Loucy (cell line): ENCODE measurements around the gene MYD88.

ENCODE experiments used
- H2AFZ ChIP-seq: fragments of 200-600 bp; sonication (generic); 2 replicates; pipeline ENCODE4 v1.6.0; 2016; ENCODE audit warnings: antibody characterized with exemption, mild to moderate bottlenecking, low read length, moderate library complexity
- H3F3A ChIP-seq: fragments of 200-600 bp; 2 replicates; pipeline ENCODE4 v1.6.0; 2016; ENCODE audit warnings: antibody characterized with exemption, low read depth, mild to moderate bottlenecking
- H3K27me3 ChIP-seq: fragments of 200-600 bp; sonication (generic); 2 replicates; pipeline ENCODE4 v1.6.1; 2014; ENCODE audit warnings: low read length, mild to moderate bottlenecking; ENCODE audit not compliant: insufficient read depth, poor library complexity, severe bottlenecking
- H3K36me3 ChIP-seq: fragments of 200-600 bp; sonication (generic); 2 replicates; pipeline ENCODE4 v1.6.1; 2016; ENCODE audit warnings: low read length; ENCODE audit not compliant: insufficient read depth
- H3K4me1 ChIP-seq: fragments of 200-600 bp; sonication (generic); 2 replicates; pipeline ENCODE4 v1.5.1; 2014; ENCODE audit warnings: low read length, mild to moderate bottlenecking; ENCODE audit not compliant: insufficient read depth, poor library complexity, severe bottlenecking
- H3K4me2 ChIP-seq: fragments of 200-600 bp; sonication (generic); 2 replicates; pipeline ENCODE4 v1.6.0; 2014; ENCODE audit warnings: antibody characterized with exemption, low read length, low read depth, mild to moderate bottlenecking; ENCODE audit not compliant: poor library complexity, severe bottlenecking
- H3K4me3 ChIP-seq: fragments of 200-600 bp; sonication (generic); 2 replicates; pipeline ENCODE4 v1.5.1; 2014; ENCODE audit warnings: low read length, mild to moderate bottlenecking, mixed read lengths; ENCODE audit not compliant: poor library complexity, severe bottlenecking
- H3K79me2 ChIP-seq: fragments of 200-600 bp; sonication (generic); 2 replicates; pipeline ENCODE4 v1.6.1; 2014; ENCODE audit warnings: low read length; ENCODE audit not compliant: insufficient read depth
- H3K9ac ChIP-seq: fragments of 200-600 bp; sonication (generic); 2 replicates; pipeline ENCODE4 v1.6.0; 2014; ENCODE audit warnings: mild to moderate bottlenecking, low read depth, low read length, moderate library complexity; ENCODE audit not compliant: poor library complexity, severe bottlenecking
- H3K9me2 ChIP-seq: fragments of 200-600 bp; sonication (generic); replicated peaks from 2 replicates; pipeline ENCODE4 v1.6.1; 2016; ENCODE audit warnings: low read depth, low read length, mixed read lengths
- H3K9me3 ChIP-seq: fragments of 200-600 bp; sonication (generic); 2 replicates; pipeline ENCODE4 v1.6.1; 2014; ENCODE audit warnings: mild to moderate bottlenecking, antibody characterized with exemption, low read length, low read depth; ENCODE audit not compliant: insufficient read depth
- H4K20me1 ChIP-seq: fragments of 200-600 bp; sonication (generic); 2 replicates; pipeline ENCODE4 v1.6.0; 2014; ENCODE audit warnings: antibody characterized with exemption, low read length, mild to moderate bottlenecking; ENCODE audit not compliant: insufficient read depth, poor library complexity, severe bottlenecking
- CTCF ChIP-seq: fragments of 200-600 bp; sonication (generic); conservative IDR thresholded peaks from 2 replicates; pipeline ENCODE4 v1.5.1; 2014; ENCODE audit warnings: mild to moderate bottlenecking, antibody characterized with exemption, low read length
- EZH2phosphoT487 ChIP-seq: fragments of 200-600 bp; IDR thresholded peaks from 2 replicates; pipeline ENCODE4 v1.6.1; 2018; ENCODE audit warnings: antibody characterized with exemption, mild to moderate bottlenecking, moderate library complexity, borderline replicate concordance

Gene MYD88

GRCh38 chr3:38165722-38166387 lies 27.4 kb downstream of the MYD88 start:
- Histone ChIP-seq H3K4me2 (peak overlapping the region; percentile 98), H4K20me1 (peaks cover 43% of the 10 kb centered on the region), H3K4me3 (peak overlapping the region; percentile 87), H3K79me2 (peaks cover 66% of the 10 kb centered on the region), H3K9me2 (no peaks in the 10 kb centered on the region), H3K9ac (peak overlapping the region; percentile 92), H3K9me3 (no peaks in the 10 kb centered on the region), H3K27me3 (no peaks in the 10 kb centered on the region), H3K4me1 (peaks cover 53% of the 10 kb centered on the region), H2AFZ (peak overlapping the region; percentile 85), H3K36me3 (no peaks in the 10 kb centered on the region), H3F3A (peaks cover 2% of the 10 kb centered on the region; the same call in 1 of the 2 replicates)
- TF ChIP-seq EZH2phosphoT487 (no peak), CTCF (no peak)

GRCh38 chr3:38167591-38167990 lies 29.1 kb downstream of the MYD88 start:
- no peak for TF ChIP-seq CTCF
- no peak for TF ChIP-seq EZH2phosphoT487
- no peaks in the 10 kb centered on the region for H3K9me3 ChIP-seq
- peaks cover 61% of the 10 kb centered on the region for H4K20me1 ChIP-seq
- peaks cover 70% of the 10 kb centered on the region for H3K4me1 ChIP-seq
- H3F3A ChIP-seq: peaks cover 2% of the 10 kb centered on the region; the same call in 1 of the 2 replicates
- no peaks in the 10 kb centered on the region for H3K9me2 ChIP-seq
- peak overlapping the region; percentile 87 for H3K4me3 ChIP-seq
- no peak overlapping the region for H2AFZ ChIP-seq
- no peaks in the 10 kb centered on the region for H3K27me3 ChIP-seq
- H3K9ac ChIP-seq: peak overlapping the region; percentile 66
- peak overlapping the region; percentile 98 for H3K4me2 ChIP-seq
- H3K79me2 ChIP-seq: peaks cover 83% of the 10 kb centered on the region
- no peaks in the 10 kb centered on the region for H3K36me3 ChIP-seq

- no peaks in the 10 kb centered on the region for H3K27me3 ChIP-seq
- H3K4me1 ChIP-seq: peaks cover 78% of the 10 kb centered on the region
- no peaks in the 10 kb centered on the region for H3K36me3 ChIP-seq
- peak overlapping the region; percentile 98 for H3K4me2 ChIP-seq
- peak overlapping the region; percentile 66 for H3K9ac ChIP-seq
- TF ChIP-seq EZH2phosphoT487: no peak
- TF ChIP-seq CTCF: no peak
- H2AFZ ChIP-seq: no peak overlapping the region
- H3K9me3 ChIP-seq: no peaks in the 10 kb centered on the region
- H3F3A ChIP-seq: no peaks in the 10 kb centered on the region
- H4K20me1 ChIP-seq: peaks cover 69% of the 10 kb centered on the region
- H3K4me3 ChIP-seq: peak overlapping the region; percentile 87
- peaks cover 91% of the 10 kb centered on the region for H3K79me2 ChIP-seq
- no peaks in the 10 kb centered on the region for H3K9me2 ChIP-seq
Measured at GRCh38 chr3:38168151-38169026, 29.9 kb downstream of the MYD88 start.
